GM19099 (cell line): ENCODE results near the gene ZNF423.

Source experiments
- POLR2A ChIP-seq: IDR thresholded peaks from 3 replicates; pipeline ENCODE4 v1.6.1; 2011; ENCODE audit warnings: low read depth; ENCODE audit not compliant: insufficient read length; ENCODE audit errors: extremely low read depth

The ZNF423 gene

DNA sequence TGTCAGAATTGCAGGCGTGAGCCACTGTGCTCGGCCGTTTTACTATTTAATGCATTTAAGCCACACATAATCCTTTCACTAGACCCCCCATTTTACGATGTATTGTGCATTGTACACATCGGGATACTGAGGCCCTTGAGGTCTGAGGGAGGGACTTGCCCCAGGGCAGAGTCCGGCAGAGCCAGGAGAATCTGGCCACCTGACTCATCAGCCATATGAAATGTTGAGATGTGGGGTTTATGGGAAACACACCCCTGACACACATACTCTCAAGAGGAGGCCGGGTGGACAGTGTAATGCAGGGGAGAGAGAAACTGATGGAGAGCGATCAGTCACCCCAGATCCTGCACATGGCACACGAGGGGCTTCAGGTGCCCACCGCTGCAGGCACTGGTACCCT is 196.6 kb downstream of the ZNF423 start:
- TF ChIP-seq POLR2A, result no peak

DNA sequence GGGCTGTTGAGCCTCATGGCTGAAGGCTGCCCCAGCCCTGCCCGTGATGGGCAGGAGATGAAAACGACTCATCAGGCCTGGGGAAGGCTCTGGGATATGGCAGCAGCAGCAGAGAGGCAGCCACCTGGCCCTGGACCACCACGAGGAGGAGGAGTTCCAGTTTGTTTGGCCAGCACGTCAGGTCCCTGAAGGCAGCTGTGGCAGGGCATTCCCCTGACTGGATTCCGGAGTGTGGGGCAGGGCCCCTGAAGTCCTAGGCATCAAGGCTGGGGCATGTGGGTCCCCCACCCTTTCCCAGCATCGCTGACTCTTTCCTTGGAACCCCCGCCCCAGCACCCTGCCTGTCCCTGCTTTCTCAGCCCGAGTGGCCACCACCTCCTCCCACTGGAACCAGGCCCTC is 197.4 kb downstream of the ZNF423 start:
- TF ChIP-seq POLR2A, result no peak

DNA sequence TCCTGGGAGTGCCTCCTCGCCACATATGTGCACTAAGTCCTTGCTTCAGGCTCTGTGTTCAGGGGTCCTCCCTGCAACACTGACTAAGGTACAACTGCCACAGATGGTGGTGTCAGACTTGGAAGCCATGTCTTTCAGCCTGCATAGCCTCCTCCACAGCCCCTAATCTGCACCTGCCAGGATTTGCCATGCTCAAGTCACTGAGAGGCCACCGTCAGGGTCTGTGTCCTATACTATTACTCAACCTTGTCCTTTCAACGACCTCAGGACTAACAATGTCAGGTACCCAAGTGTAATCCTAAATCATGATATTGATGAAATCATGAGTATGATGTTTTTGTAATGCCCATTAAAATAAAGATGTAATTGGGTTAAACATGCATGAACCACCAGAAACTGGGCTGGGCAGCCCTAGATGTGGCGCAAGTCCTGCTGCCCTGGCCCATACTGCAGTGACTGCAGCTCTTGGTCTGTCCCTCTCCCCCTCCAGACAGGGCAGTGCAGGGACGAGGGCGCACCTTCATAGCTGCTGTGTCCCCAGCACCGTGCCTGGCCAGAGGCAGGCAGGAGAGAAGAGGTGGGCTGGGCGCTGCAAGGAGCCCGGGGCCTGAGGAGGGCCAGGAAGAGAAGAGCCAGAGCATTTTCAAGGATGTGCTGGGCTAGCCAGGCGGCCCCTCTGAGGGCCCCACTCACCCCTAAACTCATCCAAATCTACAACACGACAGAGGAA is 198.0 kb downstream of the ZNF423 start:
- TF ChIP-seq POLR2A, result no peak

DNA sequence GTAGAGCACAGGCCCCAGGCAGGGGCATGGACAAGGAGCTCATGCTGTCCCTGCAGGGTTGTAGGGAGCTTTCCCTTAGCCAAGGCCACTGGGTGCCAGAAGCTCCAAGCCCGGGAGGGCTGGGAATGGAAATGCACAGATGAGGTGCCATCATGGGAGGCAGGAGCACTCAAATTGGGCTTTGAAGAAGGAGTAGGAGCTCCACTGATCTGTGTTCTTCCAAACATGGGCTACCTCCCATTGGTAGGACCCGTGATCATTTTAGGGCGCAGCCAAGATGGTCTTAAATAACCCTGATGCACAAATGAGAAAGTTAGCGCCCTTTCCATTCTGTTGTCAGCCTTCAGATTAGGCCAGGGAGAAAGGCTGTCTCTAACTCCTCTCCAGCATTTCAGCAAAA is 201.5 kb downstream of the ZNF423 start:
- no peak for TF ChIP-seq POLR2A

DNA sequence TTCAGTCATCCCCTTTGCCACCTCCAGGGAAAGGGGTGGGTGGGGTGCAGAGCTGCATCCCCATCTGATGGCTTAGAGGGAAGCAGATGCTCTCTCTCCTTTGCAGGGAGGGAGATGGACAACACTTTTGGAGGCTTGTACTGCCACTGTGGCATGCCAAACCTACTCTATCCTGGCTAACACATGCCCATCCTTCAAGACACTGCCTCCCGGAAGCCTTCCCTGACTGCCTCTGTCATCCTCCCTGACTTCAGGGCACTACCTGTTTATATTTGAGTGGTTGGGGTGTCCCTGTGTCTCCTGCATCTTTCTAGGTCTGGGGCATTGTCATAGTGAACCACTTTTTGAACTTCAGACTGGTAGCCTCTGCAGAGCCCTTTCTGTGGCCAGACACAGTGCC is 202.3 kb downstream of the ZNF423 start:
- no peak for TF ChIP-seq POLR2A

DNA sequence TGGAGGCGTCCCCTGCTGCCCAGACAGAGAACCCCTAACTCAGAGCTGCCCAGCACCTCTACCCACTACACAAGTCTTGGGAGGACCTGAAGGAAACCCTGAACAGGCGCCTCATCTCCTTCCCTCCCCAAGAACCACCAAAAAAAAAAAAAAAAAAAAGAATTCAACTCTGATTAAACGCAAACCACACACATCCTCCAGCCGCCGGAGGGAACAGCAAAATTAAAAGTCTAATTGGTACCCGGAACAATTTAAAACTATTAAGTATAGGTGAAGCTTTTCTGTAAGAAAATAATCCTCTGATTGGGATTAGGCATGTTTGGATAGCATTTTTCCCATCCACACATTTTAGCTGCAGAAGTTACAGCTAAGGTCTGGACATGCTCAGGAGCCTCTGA is 202.7 kb downstream of the ZNF423 start:
- no peak for TF ChIP-seq POLR2A

DNA sequence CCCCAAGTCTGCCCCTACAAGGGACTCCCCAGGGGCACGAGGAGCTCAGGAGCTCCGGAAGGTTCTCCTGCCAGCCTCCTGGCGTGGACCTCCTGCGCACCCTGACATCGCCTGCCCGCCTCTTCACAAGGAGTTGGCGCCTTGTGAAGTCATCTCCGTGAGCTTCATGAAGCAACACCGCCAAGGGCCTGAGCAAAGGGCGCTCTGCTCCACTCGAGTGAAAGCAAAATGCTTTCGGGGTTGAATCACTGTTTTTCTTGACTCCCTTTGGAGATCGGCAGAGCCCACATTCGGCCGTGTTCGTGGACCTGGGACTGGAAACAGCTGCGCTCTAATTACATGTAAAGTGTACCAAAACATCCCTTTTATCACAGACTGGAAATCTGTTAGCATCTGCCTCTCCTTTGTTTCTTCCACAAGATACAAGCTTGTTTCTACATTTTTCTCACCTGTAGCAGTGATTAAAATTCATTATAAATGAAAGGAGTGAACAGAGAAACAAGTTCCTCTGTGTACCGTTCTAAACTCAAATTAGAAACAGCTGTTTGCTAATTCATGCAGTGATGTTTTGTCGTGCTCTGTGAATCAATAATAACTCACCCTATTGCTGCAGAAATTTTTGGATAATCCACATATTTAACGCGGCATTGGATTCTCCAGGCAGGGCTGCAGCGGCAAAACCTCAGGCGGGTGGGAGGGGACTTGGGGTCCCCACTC is 203.3 kb downstream of the ZNF423 start:
- no peak for TF ChIP-seq POLR2A

DNA sequence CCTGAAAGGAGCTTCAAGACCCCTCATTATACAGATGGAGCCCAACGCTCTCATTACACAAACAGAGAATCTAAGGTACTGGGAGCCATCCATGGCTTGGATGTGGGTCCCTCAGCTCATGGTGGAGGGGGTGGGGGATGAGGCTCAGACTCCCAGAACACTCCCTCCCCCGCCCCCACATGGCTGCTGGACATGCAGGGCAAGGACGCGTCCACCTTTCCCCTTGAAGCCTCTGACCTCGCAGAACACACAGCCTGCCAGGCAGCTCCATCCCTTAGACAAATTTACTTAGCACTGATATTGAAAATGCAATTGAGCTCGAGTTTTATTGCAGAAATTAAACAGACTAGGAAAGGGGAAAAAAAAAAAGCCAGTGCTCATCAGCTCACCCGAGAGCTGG is 203.9 kb downstream of the ZNF423 start:
- no peak for TF ChIP-seq POLR2A

DNA sequence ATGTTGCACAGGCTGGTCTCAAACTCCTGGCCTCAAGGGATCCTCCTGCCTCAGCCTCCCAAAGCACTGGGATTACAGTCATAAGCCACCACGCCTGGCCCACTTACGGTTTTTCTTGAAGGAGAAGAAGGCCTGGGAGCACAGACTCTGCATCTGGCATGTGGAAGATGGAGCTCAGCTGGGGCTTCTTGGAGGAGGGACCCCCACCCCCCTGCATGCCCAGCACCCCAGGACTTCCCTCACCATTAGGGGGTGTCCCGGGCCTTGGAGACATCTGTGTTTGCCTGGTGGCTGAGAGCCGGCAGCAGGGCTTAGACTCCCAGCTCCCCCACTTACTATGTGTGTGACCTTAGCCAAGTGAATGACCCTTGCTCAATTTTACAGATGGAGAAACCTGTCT is 204.7 kb downstream of the ZNF423 start:
- TF ChIP-seq POLR2A, result no peak

DNA sequence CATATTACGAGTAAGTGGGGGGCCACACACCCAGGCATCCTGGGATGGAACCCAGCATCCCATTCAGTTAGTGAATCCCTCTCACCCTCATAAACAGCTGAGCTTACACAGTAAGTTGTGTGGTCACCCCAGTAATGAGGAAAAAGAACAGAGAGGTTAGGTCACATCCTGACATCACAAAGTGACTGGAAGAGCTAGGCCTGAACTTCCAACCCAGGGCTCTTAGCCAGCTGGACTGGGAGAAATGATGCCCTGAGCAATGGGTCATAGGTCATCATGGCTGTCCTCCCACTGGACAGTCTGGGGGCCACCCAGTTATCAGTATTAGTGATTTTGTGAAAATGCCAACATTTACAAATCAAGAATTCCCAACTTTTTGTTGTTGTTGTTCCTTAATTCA is 205.3 kb downstream of the ZNF423 start:
- TF ChIP-seq POLR2A, result no peak

DNA sequence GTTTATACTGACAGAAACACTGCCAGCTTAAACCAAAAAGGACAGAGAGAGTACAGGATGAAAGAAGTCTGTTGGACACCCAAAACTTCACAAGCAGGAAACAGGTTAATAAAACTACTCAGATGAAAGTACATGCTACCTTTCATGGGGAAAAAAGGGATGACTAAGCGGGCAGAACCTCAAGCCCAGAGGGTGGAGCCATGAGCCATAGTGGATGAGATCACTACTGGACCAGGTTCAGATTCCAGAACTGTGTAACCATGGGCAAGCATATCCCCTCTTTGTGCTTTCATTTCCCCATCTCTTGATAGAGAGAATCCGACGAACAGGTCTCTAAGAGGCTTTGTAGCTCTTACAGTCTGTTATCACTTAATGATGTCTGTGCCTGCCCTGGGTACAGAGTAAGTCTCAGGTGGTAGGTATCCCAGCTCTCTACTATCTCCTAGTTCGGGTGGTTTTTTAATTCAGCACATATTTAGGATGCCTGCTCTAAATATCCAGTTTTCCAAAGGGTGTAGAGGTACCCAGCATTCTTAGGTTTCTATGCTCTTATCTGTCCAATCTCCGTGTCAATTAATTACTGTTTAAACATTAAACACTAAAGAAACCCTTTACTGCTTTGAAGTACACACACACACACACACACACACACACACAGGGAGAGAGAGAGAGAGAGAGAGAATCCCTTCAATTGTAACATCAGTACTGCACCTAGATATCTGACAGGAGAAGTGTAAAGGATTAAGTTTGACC is 206.7 kb downstream of the ZNF423 start:
- TF ChIP-seq POLR2A, result no peak

DNA sequence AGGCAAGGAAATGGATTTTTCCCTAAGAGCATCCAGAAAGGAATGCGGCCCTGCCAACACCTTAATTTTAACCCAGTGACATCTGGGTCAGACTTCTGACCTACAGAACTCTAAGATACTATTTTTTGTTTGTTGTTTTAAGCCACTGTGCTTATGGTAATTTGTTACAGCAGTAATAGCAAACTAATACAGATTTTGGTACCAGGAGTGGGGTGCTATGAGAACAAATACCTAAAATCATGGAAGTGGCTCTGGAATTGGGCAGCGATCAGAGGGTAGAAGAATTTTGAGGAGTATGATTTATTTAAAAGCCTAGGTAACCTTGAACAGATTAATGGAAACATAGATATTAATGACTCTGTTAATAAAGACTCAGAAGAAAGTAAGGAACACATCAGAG is 208.2 kb downstream of the ZNF423 start:
- no peak for TF ChIP-seq POLR2A

DNA sequence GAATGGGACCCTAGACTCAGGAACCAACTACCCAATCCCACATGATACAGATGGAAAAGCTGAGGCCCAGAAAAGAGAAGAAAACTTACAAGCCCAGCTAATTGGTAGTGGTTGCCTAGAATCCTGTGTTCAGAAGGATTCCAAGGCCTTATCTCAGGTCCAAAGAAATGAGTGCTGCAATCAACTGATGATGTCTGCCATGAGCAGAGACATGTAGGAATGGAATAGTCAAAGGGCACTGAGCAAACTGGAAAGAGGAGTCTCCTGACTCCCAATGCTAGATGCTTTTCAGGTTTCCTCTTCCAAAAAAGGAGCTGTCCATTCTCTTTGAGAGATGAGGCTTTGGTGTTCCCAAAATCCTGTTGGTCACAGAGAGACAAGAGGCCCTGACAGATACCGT is 210.6 kb downstream of the ZNF423 start:
- TF ChIP-seq POLR2A, result no peak

DNA sequence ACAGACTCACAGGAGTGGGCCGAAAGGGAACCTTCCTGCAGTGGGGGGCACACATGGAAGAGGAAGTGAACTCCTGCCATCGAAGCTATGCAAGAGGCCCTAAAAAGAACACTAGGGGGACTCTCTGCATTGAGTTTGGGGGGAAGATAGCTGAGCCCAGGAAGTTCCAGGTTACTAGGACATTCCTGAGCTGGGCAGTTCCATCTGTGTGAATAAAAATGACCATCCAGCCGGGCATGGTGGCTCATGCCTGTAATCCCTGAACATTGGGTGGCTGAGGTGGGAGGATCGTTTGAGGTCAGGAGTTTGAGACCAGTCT is 211.8 kb downstream of the ZNF423 start:
- TF ChIP-seq POLR2A, result no peak

DNA sequence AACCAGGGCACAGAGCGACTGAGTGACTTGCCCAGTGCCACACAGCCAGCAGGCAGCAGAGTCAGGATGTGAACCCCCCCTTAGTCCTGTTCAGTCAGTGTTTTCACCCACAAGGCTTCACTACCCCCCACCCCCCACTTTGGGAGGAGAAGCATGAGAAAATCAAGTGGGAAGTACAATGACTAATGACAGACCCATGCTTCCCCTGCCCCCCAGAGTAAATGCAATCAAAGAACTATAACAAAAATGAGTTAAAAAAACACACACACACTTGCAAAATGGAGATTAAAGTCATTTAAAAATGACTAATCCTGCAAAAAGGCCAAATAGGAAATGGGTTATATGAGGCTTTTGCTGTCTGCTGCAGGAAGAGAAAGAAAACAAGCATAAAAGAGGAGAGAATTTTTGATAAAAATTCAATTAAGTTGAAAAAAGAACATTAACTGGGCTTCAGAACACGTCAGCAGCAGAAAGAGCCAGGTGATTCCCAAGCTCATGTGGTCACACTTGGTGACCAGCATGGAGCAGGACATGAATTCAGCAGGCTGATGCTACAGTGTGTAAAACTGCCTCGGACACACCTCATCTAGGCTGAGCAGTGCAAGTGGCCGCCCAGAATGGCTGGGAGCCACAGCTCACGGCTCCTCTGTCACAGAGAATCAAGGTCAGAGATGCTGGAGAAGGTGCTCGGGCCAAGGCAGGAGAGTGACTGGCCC is 212.3 kb downstream of the ZNF423 start:
- no peak for TF ChIP-seq POLR2A
